Measurements from ENCODE around the gene LPIN3.

GRCh38 chr20:41357424-41358163 lies 17.0 kb downstream of the LPIN3 start:
- TF ChIP-seq FOXP2 (optimal IDR thresholded peaks at IDR 0.05; ENCODE audit: control extremely low read depth, extremely low read length, insufficient read depth), result no peak
- TF ChIP-seq EZH2 (IDR thresholded peaks at IDR 0.05), result no peak
- TF ChIP-seq POLR2AphosphoS5 (IDR thresholded peaks at IDR 0.05; ENCODE audit: borderline replicate concordance, low read depth, low read length), result no peak

Data from SK-N-MC (cell line).